Superior temporal gyrus (tissue), 1 donor: ENCODE measurements around the gene ALK.
A peak's percentile ranks its signal among the peaks of the same experiment; 100 is the strongest.

Experiments
- DNase-seq: peaks from one replicate; pipeline ENCODE4 v3.0.0-alpha.2; 2016; ENCODE audit errors: extremely low spot score

The ALK gene

DNA sequence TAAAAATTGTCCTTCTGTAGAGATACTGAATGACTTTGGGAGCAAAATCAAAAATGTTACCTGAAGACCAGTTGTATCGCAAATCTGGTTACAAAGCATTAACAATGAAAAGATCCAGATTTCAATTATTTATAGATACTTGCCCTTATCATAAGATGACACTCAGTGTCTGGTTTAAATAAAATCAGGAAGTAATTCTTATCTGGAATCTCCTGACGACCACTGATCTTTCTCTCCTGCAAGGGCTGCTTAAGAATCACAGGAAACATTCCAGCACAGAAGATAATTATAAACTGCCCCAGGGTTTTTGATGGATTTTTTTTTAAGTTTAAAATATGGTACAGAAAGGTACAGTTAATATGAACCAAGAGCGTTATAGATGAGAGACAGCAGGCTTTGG, 205.7 kb downstream of the ALK start:
- no peak for DNase-seq

GRCh38 chr2:29714333-29714732, 207.1 kb downstream of the ALK start:
- no peak for DNase-seq

DNA sequence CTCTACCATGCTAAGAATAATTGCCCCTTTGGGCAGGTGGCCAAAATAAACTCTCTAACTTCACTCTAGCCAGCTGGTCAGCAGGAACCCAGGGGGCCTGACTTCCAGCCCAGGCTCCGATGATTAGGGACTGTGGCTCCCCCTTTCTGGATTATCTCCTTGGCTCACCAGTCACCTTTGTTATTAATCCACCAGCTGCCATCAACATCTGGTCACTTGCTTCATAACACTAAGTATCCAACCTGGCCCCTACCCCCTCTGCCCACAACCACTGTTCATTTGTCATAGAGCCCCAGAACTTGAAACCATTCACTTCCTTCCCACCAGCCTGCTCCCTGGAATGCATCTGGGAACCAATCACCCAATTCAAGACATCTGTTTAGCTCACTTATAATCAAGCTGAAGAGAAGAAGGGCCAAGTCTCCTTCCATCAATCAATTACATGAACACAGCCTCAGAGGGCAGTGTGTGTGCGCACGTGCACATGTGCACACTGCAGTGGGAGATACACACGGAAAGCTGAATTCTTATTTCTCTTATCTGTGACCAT, 215.1 kb downstream of the ALK start:
- no peak for DNase-seq

DNA sequence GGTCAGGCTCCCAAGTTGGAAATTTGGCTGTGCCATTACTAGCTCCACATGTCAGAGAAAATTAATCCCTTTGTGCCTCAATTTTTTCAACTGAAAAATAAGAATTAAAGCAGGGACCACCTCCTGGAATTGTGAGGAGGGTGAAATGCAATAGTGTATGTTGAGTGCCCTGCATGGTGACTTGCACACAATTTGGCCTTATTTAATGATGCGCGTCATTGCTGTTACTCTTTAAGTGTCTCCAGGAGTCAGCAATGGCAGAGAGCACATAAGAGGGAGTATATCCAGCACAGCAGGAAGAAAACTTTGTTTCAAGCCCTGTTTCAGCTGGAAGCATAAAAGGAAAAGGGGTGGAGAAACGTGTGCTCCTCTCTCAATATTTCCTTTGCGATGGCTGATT, 215.8 kb downstream of the ALK start:
- DNase-seq: no peak

DNA sequence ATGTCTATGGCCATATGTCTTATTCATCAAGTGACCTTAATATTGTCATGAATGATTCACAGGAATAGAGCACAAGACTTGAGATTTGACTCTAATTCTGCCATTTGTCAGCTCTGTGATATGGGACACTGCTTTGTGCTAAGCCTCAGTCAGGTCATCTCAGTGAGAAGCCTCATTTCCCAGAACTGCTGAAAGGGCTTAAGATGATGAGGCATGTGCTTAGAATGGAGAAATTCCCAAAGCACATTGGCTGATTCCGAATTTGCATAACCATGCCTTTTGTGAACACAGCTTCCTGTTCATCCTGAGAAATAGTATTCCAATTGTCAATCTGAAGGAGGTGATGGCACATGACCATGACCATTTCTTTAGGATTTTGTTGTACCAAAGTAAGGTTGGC, 218.1 kb downstream of the ALK start:
- DNase-seq: no peak

DNA sequence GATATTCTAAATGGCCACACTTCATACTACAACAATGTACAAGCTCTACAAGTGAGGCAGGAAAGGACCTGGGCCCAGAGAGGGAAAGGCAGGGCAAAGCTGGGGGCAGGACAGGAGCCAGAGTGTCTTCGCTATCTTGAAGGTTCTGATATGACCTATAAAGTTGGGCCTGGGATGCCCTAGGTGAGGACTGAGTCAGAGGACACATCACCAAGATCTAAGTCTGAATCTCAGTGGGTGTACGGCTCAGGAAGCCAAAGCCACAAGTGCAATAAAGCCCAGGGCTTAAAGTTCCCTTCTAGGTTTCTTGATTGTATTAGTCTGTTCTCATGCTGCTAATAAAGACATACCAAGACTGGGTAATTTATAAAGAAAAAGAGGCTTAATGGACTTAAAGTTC, 219.1 kb downstream of the ALK start:
- no peak for DNase-seq

DNA sequence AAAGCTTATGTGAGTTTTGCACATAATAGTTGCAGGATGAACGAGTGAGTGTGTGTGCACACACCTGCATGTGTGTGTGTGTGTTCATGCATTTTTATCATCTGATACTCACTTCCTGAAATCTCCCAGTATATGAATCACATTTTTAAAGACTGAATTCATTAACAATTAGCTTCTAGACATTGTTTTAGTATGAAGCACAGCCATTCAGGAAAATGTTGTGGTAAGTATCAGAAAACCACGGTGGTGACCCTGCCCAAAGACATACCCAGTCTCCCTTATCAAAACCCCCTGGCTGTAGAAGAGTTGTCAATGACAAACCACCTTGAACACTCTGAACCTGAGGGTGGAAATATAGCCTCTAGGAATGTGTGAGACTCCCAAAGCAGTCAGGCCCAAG, 220.8 kb downstream of the ALK start:
- no peak for DNase-seq

DNA sequence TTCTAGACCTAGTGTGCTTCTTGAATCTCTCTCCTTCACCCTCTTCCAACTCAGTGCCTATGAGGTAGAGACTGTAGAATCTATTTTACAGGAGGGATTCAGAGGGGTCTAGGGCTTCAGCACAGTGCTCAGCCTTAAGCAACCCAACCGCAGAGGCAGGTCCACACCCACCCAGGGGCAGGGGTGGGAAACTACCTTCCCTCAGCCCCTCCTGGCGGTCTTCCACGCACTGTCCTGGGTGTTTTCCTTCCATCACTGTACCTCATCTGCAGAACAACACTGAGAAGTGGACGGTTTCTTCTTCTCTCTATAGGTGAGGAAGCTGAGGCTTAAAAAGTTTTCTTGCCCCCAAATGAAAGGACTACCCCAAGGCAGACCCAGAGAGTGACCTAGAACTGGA, 222.3 kb downstream of the ALK start:
- DNase-seq: no peak

GRCh38 chr2:29698216-29698615, 223.2 kb downstream of the ALK start:
- DNase-seq: no peak

GRCh38 chr2:29697715-29698114, 223.7 kb downstream of the ALK start:
- DNase-seq: no peak

- DNase-seq: no peak
Observed at GRCh38 chr2:29697181-29697580, 224.2 kb downstream of the ALK start.

- no peak for DNase-seq
Observed at GRCh38 chr2:29694741-29695140, 226.6 kb downstream of the ALK start.

- no peak for DNase-seq
Observed at GRCh38 chr2:29691391-29691950, 229.9 kb downstream of the ALK start.

GRCh38 chr2:29689666-29690065, 231.7 kb downstream of the ALK start:
- no peak for DNase-seq

DNA sequence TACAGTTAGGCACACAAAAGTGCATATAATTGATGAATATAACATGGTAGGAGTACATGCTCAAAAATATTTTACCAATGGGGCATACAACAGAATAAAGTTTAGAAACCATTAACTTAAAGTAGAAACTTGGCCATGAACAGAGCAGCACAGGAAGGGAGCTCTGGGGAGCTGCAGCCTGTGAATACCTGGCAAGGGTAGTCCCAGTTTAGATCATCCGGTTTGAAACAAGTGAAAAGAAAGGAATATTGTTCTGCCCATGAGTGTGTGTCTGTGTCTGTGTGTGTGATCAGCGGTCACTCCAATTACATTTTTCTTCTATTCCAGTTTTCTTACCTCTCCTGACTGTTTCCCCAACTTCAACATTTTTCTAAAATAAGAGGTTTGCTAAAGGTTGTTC, 233.0 kb downstream of the ALK start:
- DNase-seq: no peak

GRCh38 chr2:29687121-29687520, 234.3 kb downstream of the ALK start:
- no peak for DNase-seq

DNA sequence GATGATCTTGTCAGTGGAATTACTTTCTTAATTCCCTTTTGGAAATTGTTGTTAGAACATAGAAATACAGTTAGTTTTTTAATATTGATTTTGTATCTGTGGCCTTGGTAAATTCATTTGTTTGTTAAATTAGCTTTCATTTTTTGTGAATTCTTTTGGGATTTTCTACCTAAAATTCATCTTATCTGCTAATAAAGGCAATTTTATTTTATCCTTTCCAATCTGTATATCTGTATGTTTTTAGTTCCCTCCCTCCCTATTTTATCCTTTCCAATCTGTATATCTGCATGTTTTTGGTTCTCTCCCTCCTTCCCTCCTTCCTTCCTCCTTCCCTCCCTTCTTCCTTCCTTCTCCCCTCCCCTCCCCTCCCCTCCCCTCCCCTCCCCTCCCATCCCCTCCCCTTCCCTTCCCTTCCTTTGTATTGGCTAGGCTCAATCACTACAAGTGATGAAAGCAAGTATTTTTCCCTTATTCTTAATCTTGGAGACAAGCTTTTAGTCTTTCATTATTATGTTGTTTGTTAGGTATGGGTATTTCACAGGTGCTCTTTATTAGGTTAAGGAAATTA, 244.4 kb downstream of the ALK start:
- DNase-seq: no peak

DNA sequence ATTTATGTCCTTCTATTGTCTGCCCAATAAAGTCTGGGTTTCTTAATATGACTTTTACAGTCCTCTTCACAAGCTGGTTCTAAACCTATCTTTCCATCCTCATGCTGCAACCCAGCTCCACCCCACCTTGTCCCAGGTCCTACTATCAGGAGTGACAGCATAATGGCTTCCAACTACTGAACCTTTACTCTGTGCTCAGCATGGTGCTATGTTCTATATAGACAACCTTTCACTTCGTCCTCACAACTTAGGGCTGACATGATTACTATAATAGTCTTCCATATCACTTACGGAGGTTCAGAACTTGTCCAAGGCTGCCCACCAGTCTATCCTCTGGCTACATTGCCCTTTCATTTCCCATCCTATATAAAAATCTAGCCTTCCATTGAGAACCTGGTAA, 256.8 kb downstream of the ALK start:
- DNase-seq: no peak

DNA sequence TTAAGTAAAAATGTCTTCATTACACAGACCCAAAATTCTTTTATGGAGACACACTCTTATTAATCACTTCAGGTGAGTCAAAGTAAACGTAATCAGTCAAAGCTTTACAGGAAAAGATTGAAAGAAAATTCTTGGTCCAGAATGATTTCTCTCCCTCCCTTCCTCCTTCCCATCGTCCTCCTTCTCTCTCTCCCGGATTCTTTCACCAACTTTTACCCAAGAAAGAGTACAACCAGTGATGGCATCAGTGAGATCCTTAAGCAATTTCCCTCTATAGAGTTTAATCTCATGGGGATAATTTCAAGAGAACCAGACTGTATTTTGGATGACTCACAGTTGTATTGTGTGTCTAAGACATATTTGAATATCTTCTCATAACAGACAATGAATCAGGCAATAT, 258.1 kb downstream of the ALK start:
- DNase-seq: no peak

GRCh38 chr2:29662861-29663260, 258.5 kb downstream of the ALK start:
- DNase-seq: no peak

DNA sequence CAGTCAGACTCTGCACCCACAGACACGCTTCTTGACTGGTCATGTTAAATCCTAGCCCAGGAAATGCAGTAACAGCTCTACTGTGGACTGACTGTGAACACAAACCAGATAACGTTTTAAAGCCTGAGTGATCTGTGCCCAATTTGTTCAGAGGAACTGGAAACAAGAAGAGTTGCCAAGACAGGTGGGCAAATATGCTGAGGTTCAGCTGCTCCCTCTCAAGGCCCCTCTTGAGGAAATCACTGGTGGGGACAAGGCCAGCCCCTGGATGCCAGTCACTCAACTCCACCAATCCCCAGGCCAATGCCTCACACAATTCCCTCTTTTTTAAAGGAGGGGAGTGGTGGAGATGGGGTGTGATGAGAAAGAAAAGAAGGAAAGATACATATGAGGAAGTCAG, 261.2 kb downstream of the ALK start:
- no peak for DNase-seq

GRCh38 chr2:29659178-29659577, 262.2 kb downstream of the ALK start:
- DNase-seq: no peak

DNA sequence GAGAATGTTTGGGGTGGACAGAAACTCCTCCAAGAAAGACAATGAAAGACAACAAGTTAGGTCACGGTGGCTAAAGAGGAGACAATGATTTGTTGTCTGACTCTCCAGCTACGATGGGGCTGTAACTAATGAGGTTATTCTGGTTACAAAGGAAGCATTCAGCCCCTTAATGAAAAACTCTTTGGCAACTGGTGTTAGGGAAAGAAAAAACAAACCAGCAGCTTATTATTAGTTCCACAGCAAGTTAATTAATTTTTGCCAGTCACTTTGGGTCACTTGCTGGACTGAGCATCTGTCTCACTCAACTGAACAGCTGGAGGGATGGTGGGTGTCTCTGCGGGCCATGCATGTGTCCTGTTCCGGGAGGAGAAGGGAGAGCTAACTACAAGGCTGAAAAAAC, 263.7 kb downstream of the ALK start:
- peak; percentile 85 for DNase-seq
